ENCODE measurements around the gene TBC1D10B. TPM values are rescaled to one million over a fixed set of nuclear protein-coding genes. Genes with fewer than 3 reads are reported as not detected.

Gene TBC1D10B
- total RNA-seq, 1 donor from 2014 or later, result 8.2 TPM

DNA sequence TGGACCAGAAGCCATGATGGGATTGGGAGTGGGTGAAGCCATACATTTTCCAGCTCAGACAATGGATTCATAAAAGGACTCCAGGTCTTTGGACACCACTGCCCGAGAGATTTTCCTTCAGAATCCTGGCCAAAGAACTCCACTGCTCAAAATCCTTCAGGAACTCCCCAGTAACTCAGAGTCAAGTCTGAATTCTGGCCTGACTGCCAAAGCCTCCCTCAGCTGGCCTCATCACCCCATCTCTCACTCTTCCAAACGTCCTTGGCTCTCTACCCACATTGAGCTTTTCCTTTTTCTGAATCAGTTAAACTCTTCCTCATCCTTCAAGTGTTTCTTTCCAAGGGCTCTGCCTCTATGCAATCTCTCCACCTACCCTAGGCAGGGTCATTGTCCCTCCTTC, 13.2 kb upstream of the TBC1D10B start:
- no peak overlapping the region for H3K4me3 ChIP-seq
- no peak overlapping the region for H3K9ac ChIP-seq
- H3K4me2 ChIP-seq, result no peak overlapping the region
- H3K79me2 ChIP-seq (ENCODE audit: low read depth), result peaks cover 16% of the 10 kb centered on the region
- H3K4me1 Mint-ChIP-seq, result peaks cover 19% of the 10 kb centered on the region
- H3K4me1 ChIP-seq, result no peaks in the 10 kb centered on the region
- DNase-seq (ENCODE audit: low spot score), result no peak
- peak overlapping the region; percentile 72 for H3K27ac Mint-ChIP-seq
- H2AFZ ChIP-seq (replicated peaks), result no peak overlapping the region
- no peak overlapping the region for H3K27ac ChIP-seq
- H3F3A ChIP-seq (ENCODE audit: low read depth), result peaks cover 8% of the 10 kb centered on the region
- peaks cover 6% of the 10 kb centered on the region for H4K20me1 ChIP-seq (ENCODE audit: low read depth)
- H3K27me3 ChIP-seq, result no peaks in the 10 kb centered on the region
- peaks cover 2% of the 10 kb centered on the region for H3K27me3 Mint-ChIP-seq (ENCODE audit: insufficient read depth, low read depth)
- no peaks in the 10 kb centered on the region for H3K9me3 Mint-ChIP-seq
- H3K36me3 Mint-ChIP-seq, result peaks cover 3% of the 10 kb centered on the region
- no peak overlapping the region for H3K4me3 Mint-ChIP-seq
- H3K36me3 ChIP-seq, result no peaks in the 10 kb centered on the region
- no peak for TF ChIP-seq EZH2phosphoT487 (IDR thresholded peaks at IDR 0.05)
- no peaks in the 10 kb centered on the region for H3K9me3 ChIP-seq (ENCODE audit: low read depth)

DNA sequence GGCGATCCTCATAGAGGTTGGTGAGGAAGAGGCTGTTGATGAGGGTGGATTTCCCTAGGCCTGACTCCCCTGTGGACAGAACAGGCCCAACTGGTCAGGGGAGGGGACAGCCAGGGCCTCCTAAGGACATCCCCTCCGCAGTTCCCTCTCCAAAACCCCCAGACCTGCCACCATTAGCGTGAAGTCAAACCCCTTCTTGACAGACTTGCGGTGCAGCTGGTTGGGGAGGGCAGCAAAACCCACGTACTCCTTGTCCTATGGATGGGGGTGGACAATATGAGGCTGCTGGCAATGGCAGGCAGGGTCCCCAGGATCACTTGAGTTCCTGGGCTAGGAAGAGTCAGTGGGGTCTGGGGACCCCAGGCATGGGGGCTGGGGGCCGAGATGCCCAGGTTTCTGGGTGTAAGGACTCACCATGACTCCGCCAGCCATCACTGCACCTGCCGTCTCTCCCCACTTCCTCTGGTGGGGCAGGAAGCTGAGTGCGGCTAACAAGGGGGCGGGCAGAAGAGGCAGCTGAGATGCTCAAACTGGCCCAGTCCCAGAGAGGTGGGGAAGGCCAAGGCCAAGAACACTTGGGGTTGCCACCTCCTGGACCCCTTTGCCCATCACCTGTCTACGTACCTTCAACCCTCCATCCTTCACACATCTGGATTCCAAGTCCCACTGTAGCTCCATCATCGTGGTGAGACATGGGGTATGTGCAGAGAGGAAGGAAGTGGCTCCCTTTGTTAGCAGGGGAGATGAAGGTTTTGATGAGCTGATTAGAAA, 12.0 kb upstream of the TBC1D10B start, which contains the start of gene SEPTIN1:
Gene SEPTIN1 (minus strand): TSS at position 451 of the 771 bp plus-strand sequence. CDS start 19 bp downstream, at position 432.
- Histone ChIP-seq H3K36me3 (no peaks in the 10 kb centered on the region), H4K20me1 (ENCODE audit: low read depth) (peaks cover 6% of the 10 kb centered on the region), H2AFZ (replicated peaks) (no peak within 1 kb of the TSS), H3K4me3 (no peak within 1 kb of the TSS), H3F3A (ENCODE audit: low read depth) (peaks cover 19% of the 10 kb centered on the region), H3K27ac (no peak within 1 kb of the TSS), H3K4me1 (peaks cover 2% of the 10 kb centered on the region), H3K9me3 (ENCODE audit: low read depth) (no peaks in the 10 kb centered on the region), H3K9ac (no peak within 1 kb of the TSS), H3K27me3 (no peaks in the 10 kb centered on the region), H3K79me2 (ENCODE audit: low read depth) (peaks cover 16% of the 10 kb centered on the region), H3K4me2 (no peak within 1 kb of the TSS)
- TF ChIP-seq, protein P1, sequence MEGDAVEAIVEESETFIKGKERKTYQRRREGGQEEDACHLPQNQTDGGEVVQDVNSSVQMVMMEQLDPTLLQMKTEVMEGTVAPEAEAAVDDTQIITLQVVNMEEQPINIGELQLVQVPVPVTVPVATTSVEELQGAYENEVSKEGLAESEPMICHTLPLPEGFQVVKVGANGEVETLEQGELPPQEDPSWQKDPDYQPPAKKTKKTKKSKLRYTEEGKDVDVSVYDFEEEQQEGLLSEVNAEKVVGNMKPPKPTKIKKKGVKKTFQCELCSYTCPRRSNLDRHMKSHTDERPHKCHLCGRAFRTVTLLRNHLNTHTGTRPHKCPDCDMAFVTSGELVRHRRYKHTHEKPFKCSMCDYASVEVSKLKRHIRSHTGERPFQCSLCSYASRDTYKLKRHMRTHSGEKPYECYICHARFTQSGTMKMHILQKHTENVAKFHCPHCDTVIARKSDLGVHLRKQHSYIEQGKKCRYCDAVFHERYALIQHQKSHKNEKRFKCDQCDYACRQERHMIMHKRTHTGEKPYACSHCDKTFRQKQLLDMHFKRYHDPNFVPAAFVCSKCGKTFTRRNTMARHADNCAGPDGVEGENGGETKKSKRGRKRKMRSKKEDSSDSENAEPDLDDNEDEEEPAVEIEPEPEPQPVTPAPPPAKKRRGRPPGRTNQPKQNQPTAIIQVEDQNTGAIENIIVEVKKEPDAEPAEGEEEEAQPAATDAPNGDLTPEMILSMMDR (IDR thresholded peaks at IDR 0.05), result no peak
- TF ChIP-seq EZH2 (IDR thresholded peaks at IDR 0.05) (no peak), EZH2phosphoT487 (IDR thresholded peaks at IDR 0.05) (no peak)
- H3K36me3 Mint-ChIP-seq, result peaks cover 3% of the 10 kb centered on the region
- H3K9me3 Mint-ChIP-seq, result no peaks in the 10 kb centered on the region
- no peak for DNase-seq (ENCODE audit: low spot score)
- H3K4me1 Mint-ChIP-seq, result peaks cover 26% of the 10 kb centered on the region
- H3K4me3 Mint-ChIP-seq, result no peak within 1 kb of the TSS
- peaks cover 2% of the 10 kb centered on the region for H3K27me3 Mint-ChIP-seq (ENCODE audit: insufficient read depth, low read depth)
- peak within 1 kb of the TSS; percentile 14 for H3K27ac Mint-ChIP-seq

DNA sequence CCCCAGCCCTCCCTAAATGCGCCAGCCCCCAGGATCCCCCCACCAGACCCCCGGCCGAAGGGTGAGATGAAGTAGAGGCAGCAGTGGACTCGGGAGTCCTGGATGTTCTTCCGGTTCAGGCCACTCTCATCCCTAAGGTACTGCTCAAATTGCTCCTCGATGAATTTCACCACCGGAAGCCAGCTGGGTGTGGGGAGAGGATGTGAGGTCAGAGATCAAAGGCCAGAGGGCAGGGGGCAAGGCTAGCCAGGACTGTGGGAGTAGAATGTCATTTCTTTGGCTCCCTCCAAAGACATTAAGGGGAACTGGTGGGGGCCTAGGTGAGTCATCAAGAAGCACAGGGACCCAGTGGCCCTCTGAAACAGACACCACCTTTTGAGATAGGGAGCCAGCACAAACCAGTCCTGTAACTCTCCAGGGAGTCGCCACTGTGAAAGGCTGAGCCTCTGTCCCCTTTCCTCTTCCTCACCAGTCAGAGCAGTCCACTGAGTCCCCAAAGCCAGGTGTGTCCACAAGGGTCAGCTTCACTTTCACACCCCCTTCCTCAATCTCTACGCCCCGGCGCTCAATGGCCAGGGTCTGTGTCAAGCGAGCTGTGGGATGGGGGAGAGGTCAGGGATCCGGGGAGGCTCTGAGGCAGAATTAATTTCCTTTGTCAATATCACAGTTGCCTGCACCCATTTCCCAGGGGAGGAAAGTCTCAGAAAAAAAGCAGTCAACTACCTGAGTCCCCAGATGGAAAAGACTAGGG, 11.2 kb upstream of the TBC1D10B start:
- TF ChIP-seq EZH2phosphoT487 (IDR thresholded peaks at IDR 0.05) (no peak), EZH2 (IDR thresholded peaks at IDR 0.05) (no peak)
- TF ChIP-seq, protein P1 (IDR thresholded peaks at IDR 0.05), result no peak
- Mint-ChIP-seq H3K27ac (peak overlapping the region; percentile 14), H3K4me1 (peaks cover 29% of the 10 kb centered on the region), H3K27me3 (ENCODE audit: insufficient read depth, low read depth) (peaks cover 2% of the 10 kb centered on the region), H3K4me3 (no peak overlapping the region), H3K9me3 (no peaks in the 10 kb centered on the region), H3K36me3 (peaks cover 3% of the 10 kb centered on the region)
- peaks cover 6% of the 10 kb centered on the region for H4K20me1 ChIP-seq (ENCODE audit: low read depth)
- H3K4me2 ChIP-seq, result no peak overlapping the region
- H3K4me3 ChIP-seq, result no peak overlapping the region
- no peaks in the 10 kb centered on the region for H3K27me3 ChIP-seq
- H3K27ac ChIP-seq, result no peak overlapping the region
- H3K4me1 ChIP-seq, result peaks cover 9% of the 10 kb centered on the region
- no peak overlapping the region for H3K9ac ChIP-seq
- peaks cover 16% of the 10 kb centered on the region for H3K79me2 ChIP-seq (ENCODE audit: low read depth)
- peaks cover 27% of the 10 kb centered on the region for H3F3A ChIP-seq (ENCODE audit: low read depth)
- H3K36me3 ChIP-seq, result no peaks in the 10 kb centered on the region
- H3K9me3 ChIP-seq (ENCODE audit: low read depth), result no peaks in the 10 kb centered on the region
- no peak overlapping the region for H2AFZ ChIP-seq (replicated peaks)
- no peak for DNase-seq (ENCODE audit: low spot score)

All from neural progenitor cell (in vitro differentiated cells).